Measurements from ENCODE around the gene FBXL17. TPM values are rescaled to one million over a fixed set of nuclear protein-coding genes. Genes with fewer than 3 reads are reported as not detected.
"Not testable (repeated sequence)": the region's sequence is repeated elsewhere in the genome, so short reads cannot be mapped to it uniquely, and the experiment has no call there.

FBXL17 gene
- total RNA-seq = 24.3 TPM
- long read RNA-seq, partial matches to known transcripts = 1 of 7 reads
- long read RNA-seq, other reads (novel, unspliced or antisense) = 6 of 7 reads

- peak; percentile 98 for DNase-seq (ENCODE audit: low spot score)
Observed at GRCh38 chr5:108381954-108382783, at the start of gene FBXL17. Gene FBXL17, minus strand, starts transcription at chr5:108382098.

DNA sequence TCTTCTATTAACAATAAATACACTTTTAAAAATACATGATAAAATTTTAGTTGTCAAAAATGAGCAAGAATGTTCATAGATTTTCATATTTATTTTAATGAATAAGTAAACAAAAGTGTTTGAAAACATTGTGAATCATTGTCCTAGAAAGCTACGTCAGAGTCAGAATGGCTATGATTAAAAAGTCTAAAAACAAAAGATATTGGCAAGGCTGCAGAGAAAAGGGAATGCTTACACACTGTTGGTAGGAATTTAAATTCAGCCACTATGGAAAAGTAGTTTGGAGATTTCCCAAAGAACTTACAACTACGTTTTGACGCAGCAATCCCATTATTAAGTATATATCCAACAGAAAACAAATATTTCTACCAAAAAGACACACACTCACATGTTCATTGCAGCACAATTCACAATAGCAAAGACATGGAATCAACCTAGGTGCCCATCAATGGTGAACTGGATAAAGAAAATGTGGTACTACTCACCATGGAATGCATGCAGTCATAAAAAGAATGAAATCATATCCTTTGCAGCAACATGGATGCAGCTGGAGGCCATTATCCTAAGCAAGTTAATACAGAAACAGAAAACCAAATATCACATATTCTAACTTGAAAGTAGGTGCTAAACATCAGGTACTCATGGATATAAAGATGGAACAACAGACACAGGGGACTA, 49.2 kb upstream of the FBXL17 start:
- no peak for DNase-seq (ENCODE audit: low spot score)

DNA sequence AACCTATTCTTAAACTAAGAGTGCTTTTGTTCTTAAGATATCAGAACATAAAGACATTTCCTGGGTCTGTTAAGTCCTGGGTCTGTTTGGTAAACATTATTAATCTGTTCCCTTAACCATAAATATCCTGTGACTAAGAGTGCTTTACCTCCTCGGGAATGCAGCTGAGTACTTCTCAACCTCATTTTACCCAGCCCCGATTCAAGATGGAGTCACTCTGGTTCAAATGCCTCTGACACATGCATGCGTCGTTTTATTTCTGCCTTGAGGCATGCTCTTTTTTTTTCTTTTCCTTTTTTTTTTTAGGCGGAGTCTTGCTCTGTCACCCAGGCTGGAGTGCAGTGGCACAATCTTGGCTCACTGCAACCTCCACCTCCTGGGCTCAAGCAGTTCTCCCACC, 39.8 kb upstream of the FBXL17 start:
- DNase-seq (ENCODE audit: low spot score) = no peak

- no peak for DNase-seq (ENCODE audit: low spot score)
Observed at GRCh38 chr5:108420755-108421154, 38.9 kb upstream of the FBXL17 start.

GRCh38 chr5:108420158-108420557, 38.3 kb upstream of the FBXL17 start:
- no peak for DNase-seq (ENCODE audit: low spot score)

DNA sequence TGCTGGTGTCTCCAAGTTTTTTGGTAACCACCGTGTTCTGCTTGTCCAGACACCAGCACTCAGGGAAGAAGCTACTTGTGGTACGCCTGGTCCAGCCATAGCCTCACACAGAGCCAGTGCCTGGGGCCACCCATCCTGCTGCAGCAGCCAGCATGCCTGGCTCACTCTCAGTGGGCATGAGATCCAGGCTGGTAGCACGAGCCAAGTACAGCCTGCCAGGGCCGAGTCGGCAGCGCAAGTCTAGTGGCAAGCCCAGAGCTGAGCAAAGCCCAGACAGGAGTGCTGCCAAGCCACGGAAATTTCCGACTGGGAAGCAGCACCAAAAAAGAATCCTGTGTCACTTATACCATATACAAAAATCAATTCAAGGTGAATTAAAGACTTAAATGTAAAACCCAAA, 36.3 kb upstream of the FBXL17 start:
- DNase-seq (ENCODE audit: low spot score) = no peak

DNA sequence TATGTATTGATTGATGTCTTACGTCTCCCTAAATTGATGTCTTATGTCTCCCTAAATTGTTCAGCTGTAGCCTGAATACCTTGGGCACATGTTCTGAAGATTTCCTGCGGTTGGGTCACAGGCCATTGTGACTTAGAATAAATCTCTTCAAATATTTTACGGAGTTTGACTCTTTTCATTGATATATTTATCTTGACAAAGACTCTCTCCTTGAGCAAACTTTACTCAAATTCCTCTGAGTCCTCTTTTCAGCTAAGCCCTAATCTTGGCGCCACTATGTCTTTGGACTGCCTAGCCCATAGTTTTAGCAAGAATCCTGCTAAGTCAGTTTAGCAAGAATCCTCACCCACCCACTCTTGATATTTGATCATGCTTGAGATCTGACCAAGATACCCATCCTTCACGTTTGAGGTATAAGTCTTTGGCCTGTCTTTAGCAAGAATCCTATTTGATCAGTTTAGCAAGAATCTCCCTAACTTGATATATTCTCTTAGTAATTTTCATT, 35.3 kb upstream of the FBXL17 start:
- DNase-seq (ENCODE audit: low spot score) = no peak

- DNase-seq (ENCODE audit: low spot score) = no peak
Observed at GRCh38 chr5:108415726-108416125, 33.8 kb upstream of the FBXL17 start.

DNA sequence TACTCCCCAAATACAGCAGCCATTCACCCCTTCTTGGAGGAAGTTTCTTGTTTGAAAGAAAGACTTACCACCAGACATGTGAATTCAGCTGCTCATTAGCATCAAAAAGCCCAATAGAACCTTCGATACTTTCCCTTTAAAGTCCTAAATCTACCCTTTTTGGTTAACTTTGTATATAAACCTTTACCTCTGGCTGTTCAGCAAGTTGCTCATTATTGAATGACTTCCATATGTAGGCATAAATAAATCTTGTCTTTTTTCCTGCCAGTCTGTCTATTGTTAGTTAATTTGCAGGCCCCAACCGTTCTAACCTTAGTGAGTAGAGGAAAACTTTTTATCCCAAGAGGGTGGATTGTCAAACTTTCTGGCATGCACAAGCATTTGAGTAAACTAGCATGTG, 27.9 kb upstream of the FBXL17 start:
- no peak for DNase-seq (ENCODE audit: low spot score)

DNA sequence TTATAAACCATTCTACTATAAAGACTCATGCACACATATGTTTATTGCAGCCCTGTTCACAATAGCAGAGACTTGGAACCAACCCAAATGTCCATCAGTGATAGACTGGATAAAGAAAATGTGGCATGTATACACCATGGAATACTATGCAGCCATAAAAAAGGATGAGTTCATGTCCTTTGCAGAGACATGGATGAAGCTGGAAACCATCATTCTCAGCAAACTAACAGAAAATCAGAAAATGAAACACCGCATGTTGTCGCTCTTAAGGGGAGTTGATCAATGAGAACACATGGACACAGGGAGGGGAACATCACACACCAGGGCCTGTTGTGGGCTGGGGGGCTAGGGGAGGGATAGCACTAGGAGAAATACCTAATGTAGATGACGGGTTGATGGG, 23.3 kb upstream of the FBXL17 start:
- not testable (repeated sequence) for DNase-seq (ENCODE audit: low spot score)

GRCh38 chr5:108398964-108399363, 17.1 kb upstream of the FBXL17 start:
- DNase-seq (ENCODE audit: low spot score) = no peak

- not testable (repeated sequence) for DNase-seq (ENCODE audit: low spot score)
Observed at GRCh38 chr5:108396837-108397236, 14.9 kb upstream of the FBXL17 start.

GRCh38 chr5:108387758-108388157, 5.9 kb upstream of the FBXL17 start:
- DNase-seq (ENCODE audit: low spot score) = no peak

- no peak for DNase-seq (ENCODE audit: low spot score)
Observed at GRCh38 chr5:108386345-108387061, 4.6 kb upstream of the FBXL17 start.

DNA sequence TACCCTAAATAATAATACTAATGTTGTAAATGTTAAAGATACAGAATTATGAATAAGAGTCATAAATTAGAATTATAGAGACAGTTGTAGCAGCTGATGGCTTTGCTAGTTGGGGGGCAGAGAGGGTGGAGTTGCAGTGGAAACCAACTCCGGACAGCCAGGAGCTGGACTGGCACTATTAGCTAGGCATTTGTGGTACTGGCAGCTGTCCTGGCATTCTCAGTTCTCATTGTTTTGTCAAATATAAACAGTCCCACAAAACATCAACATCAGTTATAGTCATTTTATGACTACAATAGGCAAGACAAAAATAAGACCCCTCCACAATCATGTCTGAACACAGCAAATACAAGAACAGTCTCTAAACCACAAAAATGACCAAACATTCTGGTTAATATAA, 2.8 kb upstream of the FBXL17 start:
- DNase-seq (ENCODE audit: low spot score) = no peak

DNA sequence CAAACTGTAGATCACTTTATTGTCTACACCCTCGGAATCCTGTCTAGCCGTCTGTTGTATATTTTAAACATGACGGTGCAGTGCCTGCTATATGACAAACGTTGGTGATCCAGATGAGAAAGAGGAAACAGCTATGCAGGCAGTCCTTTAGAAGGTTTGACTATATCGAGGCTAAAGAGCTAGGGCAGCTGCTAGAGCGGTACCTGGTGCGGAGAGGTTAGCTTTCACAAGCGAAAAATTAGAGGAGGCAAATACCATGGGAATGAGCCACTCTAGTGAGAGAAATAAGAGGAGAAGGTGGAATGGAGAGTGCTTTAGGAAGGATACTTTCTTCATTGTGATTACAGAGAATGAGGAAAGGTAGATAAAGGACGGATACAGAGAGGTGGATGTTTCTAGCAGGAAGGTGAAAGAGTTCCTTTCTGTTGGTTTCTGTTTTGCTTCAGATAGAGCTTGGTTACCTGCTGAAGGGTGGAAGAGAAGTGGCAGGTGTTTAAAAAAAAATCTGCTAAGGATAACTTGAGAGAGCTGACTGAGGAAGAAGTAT, 959 bp upstream of the FBXL17 start:
- no peak for DNase-seq (ENCODE audit: low spot score)

DNA sequence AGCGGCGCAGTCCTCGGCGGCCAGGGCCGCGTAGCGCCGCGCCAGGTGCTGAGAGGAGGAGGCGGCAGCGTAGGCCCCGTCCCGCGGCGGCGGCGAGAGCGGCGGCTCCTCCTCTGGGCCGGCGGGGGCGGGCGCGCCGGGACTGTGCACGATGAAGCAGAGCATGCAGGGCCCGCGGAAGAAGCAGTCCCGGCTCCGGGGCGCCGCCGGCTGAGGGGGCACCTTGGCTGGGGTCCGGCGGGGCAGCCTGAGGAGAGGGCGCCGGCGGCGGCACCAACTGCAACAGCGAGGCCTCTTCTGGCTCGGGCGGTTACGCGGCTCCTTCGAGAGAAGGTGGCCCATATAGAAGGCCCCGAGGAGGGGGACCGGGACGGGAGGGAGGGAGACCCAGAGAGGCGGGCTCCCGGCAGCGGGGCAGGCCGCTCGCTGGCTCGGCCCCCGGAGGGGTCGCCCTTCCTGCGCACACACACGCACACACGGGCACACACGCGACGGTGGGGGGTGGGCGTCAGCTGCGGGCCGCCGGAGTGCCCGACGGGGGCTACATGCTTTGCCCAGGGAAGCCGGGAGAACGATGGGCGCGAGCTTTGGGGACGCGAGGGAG, 446 bp downstream of the FBXL17 start:
- peak; percentile 92 for DNase-seq (ENCODE audit: low spot score)

GRCh38 chr5:108380531-108381349, 1.2 kb downstream of the FBXL17 start:
- DNase-seq (ENCODE audit: low spot score) = no peak

- no peak for DNase-seq (ENCODE audit: low spot score)
Observed at GRCh38 chr5:108379722-108380530, 2.0 kb downstream of the FBXL17 start.

Measured in mesenteric fat pad (tissue), 1 donor.